ENCODE measurements around the gene CD163L1.

Gene CD163L1

DNA sequence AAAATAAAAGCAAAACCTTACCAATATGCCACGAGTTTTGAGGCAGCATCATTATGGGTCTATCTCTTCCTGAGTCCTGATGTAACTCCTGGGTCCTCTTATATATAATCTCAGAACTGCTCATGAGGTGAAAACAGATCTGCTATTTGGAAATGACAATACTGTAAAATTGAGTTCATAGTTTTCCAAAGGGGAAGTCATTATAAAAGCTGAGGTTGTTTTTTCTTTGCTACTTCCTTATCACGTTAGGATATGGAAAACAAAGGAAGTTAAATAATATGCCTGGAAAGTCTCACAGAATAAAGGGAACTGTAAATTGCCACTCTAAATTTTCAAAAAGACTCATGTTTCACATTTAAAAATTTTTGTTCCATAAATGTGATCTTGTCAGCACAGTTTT, at the start of gene CD163L1:
TSS of gene CD163L1 (minus strand) at position 78 of the 400 bp plus-strand sequence. CDS start at position 52, 26 bp downstream.
- peaks cover 0 to 6% (median 0%) of the 10 kb centered on the region in 11 experiments; a peak in 1 of 22 replicates for H4K20me1 ChIP-seq
- H3K4me3 ChIP-seq = peak within 1 kb of the TSS in 3 of 10 experiments; percentile 44 to 55 (median 50); a peak in 6 of 20 replicates
- peak within 1 kb of the TSS in 3 of 11 experiments; percentile 43 to 82 (median 74); a peak in 6 of 22 replicates for H3K9ac ChIP-seq
- H3K36me3 ChIP-seq = peaks cover 0 to 29% (median 0%) of the 10 kb centered on the region in 11 experiments; a peak in 5 of 22 replicates
- peaks cover 0 to 74% (median 2%) of the 10 kb centered on the region in 10 experiments; a peak in 8 of 20 replicates for H3K4me1 ChIP-seq
- H3K27ac ChIP-seq = peak within 1 kb of the TSS in 4 of 11 experiments; percentile 22 to 83 (median 73); a peak in 7 of 22 replicates
- peak within 1 kb of the TSS in 3 of 11 experiments; percentile 58 to 84 (median 80); a peak in 6 of 22 replicates for H3K4me2 ChIP-seq
- H3K9me3 ChIP-seq (replicated peaks in 1 of 11) = peaks cover 6 to 14% (median 8%) of the 10 kb centered on the region in 11 experiments; a peak in 21 of 22 replicates
- no peak for TF ChIP-seq Cebpa-rat (IDR thresholded peaks at IDR 0.05)
- no peaks in the 10 kb centered on the region for H3K27me3 ChIP-seq

DNA sequence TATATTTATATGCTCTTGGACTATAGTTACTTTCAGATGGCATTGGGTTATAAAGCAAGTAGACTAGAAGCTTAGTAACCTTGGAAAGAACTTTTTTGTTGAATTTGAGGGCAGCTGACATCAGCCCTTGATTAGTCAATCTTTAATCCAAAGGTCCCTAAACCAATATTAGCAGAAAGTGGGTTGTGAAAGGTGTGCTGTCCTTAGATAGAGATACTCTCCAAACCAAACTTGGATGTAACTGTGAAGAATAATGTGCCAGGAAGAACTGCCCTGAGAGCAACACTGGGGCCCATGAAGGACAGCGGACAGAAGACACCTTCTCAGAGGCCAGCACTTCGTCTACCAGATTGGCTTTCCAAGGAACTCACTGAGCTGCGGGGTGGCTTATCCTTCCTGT, 49.1 kb upstream of the CD163L1 start:
- no peak for TF ChIP-seq Cebpa-rat (IDR thresholded peaks at IDR 0.05)
- no peaks in the 10 kb centered on the region for H3K27me3 ChIP-seq
- peak overlapping the region in 2 of 10 experiments; percentile 27 to 33; a peak in 4 of 20 replicates for H3K4me3 ChIP-seq
- H3K4me2 ChIP-seq = peak overlapping the region in 2 of 11 experiments; percentile 69 to 86; a peak in 4 of 22 replicates
- peaks cover 0 to 88% (median 9%) of the 10 kb centered on the region in 10 experiments; a peak in 13 of 20 replicates for H3K4me1 ChIP-seq
- peaks cover 0 to 37% (median 0%) of the 10 kb centered on the region in 11 experiments; a peak in 5 of 22 replicates for H3K9me3 ChIP-seq (replicated peaks in 1 of 11)
- H3K9ac ChIP-seq = peak overlapping the region in 2 of 11 experiments; percentile 6 to 30; a peak in 2 of 22 replicates
- H4K20me1 ChIP-seq = peaks cover 0 to 60% (median 0%) of the 10 kb centered on the region in 11 experiments; a peak in 4 of 22 replicates
- no peak overlapping the region for H3K27ac ChIP-seq
- H3K36me3 ChIP-seq = peaks cover 0 to 97% (median 0%) of the 10 kb centered on the region in 11 experiments; a peak in 6 of 22 replicates

DNA sequence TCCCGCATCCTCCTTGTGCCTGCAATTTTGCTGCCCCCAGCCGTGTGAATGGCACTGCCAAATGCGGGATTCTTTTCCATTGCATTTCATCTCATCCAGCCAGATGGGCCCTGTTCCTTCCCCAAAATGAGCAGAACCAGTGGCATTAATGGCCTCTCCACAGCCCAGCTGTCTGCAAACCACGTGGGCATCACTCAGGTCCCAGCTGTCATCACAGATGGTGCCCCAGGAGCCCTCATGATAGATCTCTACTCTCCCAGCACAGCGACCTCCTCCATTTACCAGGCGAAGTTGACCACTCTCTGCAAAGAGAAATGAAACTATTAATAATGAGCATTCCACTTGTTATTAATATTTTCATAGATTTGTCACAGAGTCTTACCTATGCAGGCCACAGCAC, 42.6 kb upstream of the CD163L1 start:
- peaks cover 0 to 7% (median 0%) of the 10 kb centered on the region in 11 experiments; a peak in 2 of 22 replicates for H3K9me3 ChIP-seq (replicated peaks in 1 of 11)
- no peaks in the 10 kb centered on the region for H3K27me3 ChIP-seq
- H3K27ac ChIP-seq = peak overlapping the region in 1 of 11 experiments; percentile 38; a peak in 1 of 22 replicates
- H3K9ac ChIP-seq = no peak overlapping the region; a peak in 1 of 22 replicates
- TF ChIP-seq Cebpa-rat (IDR thresholded peaks at IDR 0.05) = no peak
- H3K4me2 ChIP-seq = peak overlapping the region in 2 of 11 experiments; percentile 45 to 63; a peak in 4 of 22 replicates
- peaks cover 0 to 94% (median 0%) of the 10 kb centered on the region in 11 experiments; a peak in 4 of 22 replicates for H4K20me1 ChIP-seq
- peaks cover 0 to 97% (median 0%) of the 10 kb centered on the region in 11 experiments; a peak in 6 of 22 replicates for H3K36me3 ChIP-seq
- peaks cover 0 to 86% (median 0%) of the 10 kb centered on the region in 10 experiments; a peak in 4 of 20 replicates for H3K4me1 ChIP-seq
- no peak overlapping the region for H3K4me3 ChIP-seq

DNA sequence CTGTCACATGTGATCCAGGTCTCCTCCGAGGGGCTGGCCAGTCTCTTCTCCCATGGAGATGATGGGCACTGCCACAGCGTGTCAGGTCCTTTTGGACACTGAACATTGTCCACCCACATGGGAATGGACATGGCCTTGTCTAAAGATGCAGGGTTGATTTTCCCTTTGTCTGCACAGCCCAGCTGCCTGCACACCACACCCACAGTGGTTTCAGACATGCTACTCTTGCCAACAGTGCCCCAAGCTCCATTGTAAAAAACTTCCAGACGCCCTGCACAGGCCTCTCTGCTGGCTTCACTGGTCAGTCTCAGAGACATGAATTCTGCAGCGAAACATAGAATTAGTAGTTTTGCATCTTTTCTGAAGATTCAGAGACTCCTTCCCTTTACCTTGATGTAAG, 41.1 kb upstream of the CD163L1 start:
- no peak overlapping the region for H3K27ac ChIP-seq
- H3K27me3 ChIP-seq = no peaks in the 10 kb centered on the region
- no peak overlapping the region for H3K9ac ChIP-seq
- H3K4me3 ChIP-seq = no peak overlapping the region
- peaks cover 0 to 86% (median 0%) of the 10 kb centered on the region in 10 experiments; a peak in 6 of 20 replicates for H3K4me1 ChIP-seq
- H3K36me3 ChIP-seq = peaks cover 0 to 97% (median 0%) of the 10 kb centered on the region in 11 experiments; a peak in 6 of 22 replicates
- H3K9me3 ChIP-seq (replicated peaks in 1 of 11) = peaks cover 0 to 7% (median 0%) of the 10 kb centered on the region in 11 experiments; a peak in 2 of 22 replicates
- H4K20me1 ChIP-seq = peaks cover 0 to 94% (median 0%) of the 10 kb centered on the region in 11 experiments; a peak in 4 of 22 replicates
- H3K4me2 ChIP-seq = peak overlapping the region in 2 of 11 experiments; percentile 45 to 63; a peak in 4 of 22 replicates
- TF ChIP-seq Cebpa-rat (IDR thresholded peaks at IDR 0.05) = no peak

DNA sequence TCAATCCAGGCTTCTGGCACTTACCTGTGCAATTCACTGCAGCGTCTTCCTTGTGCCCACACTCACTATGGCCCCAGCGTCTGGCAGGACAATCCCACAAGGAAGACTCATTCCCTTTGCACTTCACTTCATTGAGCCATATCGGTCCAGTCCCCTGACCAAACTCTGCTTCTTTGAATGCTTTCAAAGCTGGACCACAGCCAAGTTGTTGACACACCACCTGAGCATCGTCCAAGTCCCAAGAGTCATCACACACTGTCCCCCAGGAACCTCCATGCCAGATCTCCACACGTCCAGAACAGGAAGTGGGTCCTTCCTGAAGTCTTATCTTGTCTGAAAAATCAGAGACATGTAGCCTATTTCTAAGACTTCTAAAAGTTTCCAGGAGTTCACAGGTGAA, 39.4 kb upstream of the CD163L1 start:
- peaks cover 0 to 92% (median 0%) of the 10 kb centered on the region in 11 experiments; a peak in 4 of 22 replicates for H4K20me1 ChIP-seq
- peaks cover 0 to 7% (median 0%) of the 10 kb centered on the region in 11 experiments; a peak in 2 of 22 replicates for H3K9me3 ChIP-seq (replicated peaks in 1 of 11)
- peak overlapping the region in 1 of 11 experiments; percentile 53; a peak in 2 of 22 replicates for H3K4me2 ChIP-seq
- TF ChIP-seq Cebpa-rat (IDR thresholded peaks at IDR 0.05) = no peak
- peaks cover 0 to 84% (median 0%) of the 10 kb centered on the region in 10 experiments; a peak in 6 of 20 replicates for H3K4me1 ChIP-seq
- H3K36me3 ChIP-seq = peaks cover 0 to 95% (median 0%) of the 10 kb centered on the region in 11 experiments; a peak in 6 of 22 replicates
- H3K27ac ChIP-seq = no peak overlapping the region
- H3K27me3 ChIP-seq = no peaks in the 10 kb centered on the region
- H3K4me3 ChIP-seq = no peak overlapping the region
- H3K9ac ChIP-seq = no peak overlapping the region

DNA sequence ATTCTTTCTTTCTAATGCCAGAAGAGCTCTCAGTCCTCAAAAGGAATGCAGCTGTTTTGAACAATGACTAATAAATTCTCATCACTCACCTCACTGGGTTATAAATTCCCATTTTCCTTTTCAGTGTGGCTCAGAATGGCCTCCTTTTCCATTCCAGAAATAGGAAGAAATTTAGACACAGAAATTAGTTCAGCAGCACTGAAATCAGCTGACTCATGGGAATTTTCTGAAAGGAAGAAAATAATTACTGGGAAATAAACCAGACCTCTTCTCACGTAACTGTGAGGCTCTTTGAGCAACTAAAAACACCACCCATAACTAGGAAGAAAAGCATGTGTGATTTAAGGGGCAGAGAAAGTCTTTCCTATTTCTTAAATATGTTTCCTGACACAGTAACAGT, 35.8 kb upstream of the CD163L1 start:
- Histone ChIP-seq H3K27ac (peak overlapping the region in 1 of 11 experiments; percentile 2; a peak in 2 of 22 replicates), H3K27me3 (no peaks in the 10 kb centered on the region), H4K20me1 (peaks cover 0 to 92% (median 0%) of the 10 kb centered on the region in 11 experiments; a peak in 3 of 22 replicates), H3K36me3 (peaks cover 0 to 93% (median 0%) of the 10 kb centered on the region in 11 experiments; a peak in 6 of 22 replicates), H3K4me1 (peaks cover 0 to 48% (median 0%) of the 10 kb centered on the region in 10 experiments; a peak in 6 of 20 replicates), H3K9me3 (replicated peaks in 1 of 11) (peaks cover 0 to 36% (median 0%) of the 10 kb centered on the region in 11 experiments; a peak in 5 of 22 replicates), H3K4me2 (peak overlapping the region in 3 of 11 experiments; percentile 20 to 46 (median 45); a peak in 6 of 22 replicates), H3K4me3 (no peak overlapping the region), H3K9ac (no peak overlapping the region)
- TF ChIP-seq Cebpa-rat (IDR thresholded peaks at IDR 0.05) = no peak

DNA sequence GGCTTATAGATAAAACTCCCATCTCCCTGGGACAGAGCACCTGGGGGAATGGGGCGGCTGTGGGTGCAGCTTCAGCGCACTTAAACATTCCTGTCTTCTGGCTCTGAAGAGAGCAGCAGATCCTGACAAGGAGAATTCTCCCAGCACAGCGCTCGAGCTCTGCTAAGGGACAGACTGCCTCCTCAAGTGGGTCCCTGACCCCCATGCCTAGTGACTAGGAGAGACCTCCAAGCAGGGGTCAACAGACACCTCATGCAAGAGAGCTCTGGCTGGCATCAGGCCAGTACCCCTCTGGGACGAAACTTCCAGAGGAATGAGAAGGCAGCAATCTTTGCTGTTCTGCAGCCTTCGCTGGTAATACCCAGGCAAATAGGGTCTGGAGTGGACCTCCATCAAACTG, 28.1 kb upstream of the CD163L1 start:
- Histone ChIP-seq H3K4me2 (no peak overlapping the region), H3K36me3 (peaks cover 0 to 94% (median 0%) of the 10 kb centered on the region in 11 experiments; a peak in 6 of 22 replicates), H3K4me3 (no peak overlapping the region), H4K20me1 (peaks cover 0 to 81% (median 0%) of the 10 kb centered on the region in 11 experiments; a peak in 3 of 22 replicates), H3K9me3 (replicated peaks in 1 of 11) (peaks cover 0 to 89% (median 3%) of the 10 kb centered on the region in 11 experiments; a peak in 9 of 22 replicates), H3K27ac (no peak overlapping the region), H3K9ac (no peak overlapping the region), H3K27me3 (no peaks in the 10 kb centered on the region), H3K4me1 (no peaks in the 10 kb centered on the region)
- no peak for TF ChIP-seq Cebpa-rat (IDR thresholded peaks at IDR 0.05)

DNA sequence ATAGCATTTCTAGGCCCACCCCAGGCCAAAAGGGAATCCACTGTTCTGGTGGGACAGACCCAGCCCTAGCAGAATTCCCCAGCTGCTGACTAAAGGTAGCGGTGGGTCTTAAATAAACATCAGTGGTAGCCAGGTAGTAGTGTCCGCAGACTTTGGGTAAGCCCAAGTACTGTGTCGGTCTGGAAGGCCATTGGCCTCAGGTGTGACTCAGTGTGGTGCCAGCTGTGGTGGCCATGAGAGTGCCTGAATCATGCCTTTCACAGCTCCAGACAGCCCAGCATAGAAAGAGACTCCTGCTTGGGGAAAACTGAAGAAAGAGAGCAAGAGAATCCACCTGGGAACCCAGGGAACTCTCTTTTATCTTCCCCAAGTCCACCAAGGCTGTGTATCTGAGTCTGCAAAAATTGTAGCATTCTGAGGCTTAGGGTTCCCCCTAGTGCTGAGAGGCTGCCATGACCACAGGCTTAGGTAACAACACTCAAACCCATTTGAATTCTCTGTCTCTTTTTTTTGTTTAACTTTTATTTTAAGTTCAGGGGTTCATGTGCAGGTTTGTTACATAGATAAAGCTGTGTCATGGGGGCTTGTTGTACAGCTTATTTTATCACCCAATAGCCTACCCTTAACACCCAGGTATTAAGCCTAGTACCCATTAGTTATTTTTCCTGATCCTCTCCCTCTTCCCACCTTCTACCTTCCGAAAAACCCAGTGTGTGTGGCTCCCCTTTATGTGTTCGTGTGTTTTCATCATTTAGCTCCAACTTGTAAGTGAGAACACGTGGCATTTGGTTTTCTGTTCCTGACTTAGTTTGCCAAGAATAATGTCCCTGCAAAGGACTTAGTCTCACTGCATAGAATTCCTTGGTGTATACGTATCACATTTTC, 16.7 kb upstream of the CD163L1 start:
- no peak for TF ChIP-seq Cebpa-rat (IDR thresholded peaks at IDR 0.05)
- H3K27me3 ChIP-seq = no peaks in the 10 kb centered on the region
- H3K9ac ChIP-seq = no peak overlapping the region; a peak in 1 of 22 replicates
- H3K36me3 ChIP-seq = peaks cover 0 to 10% (median 0%) of the 10 kb centered on the region in 11 experiments; a peak in 3 of 22 replicates
- no peaks in the 10 kb centered on the region; a peak in 1 of 22 replicates for H4K20me1 ChIP-seq
- peaks cover 0 to 28% (median 0%) of the 10 kb centered on the region in 10 experiments; a peak in 4 of 20 replicates for H3K4me1 ChIP-seq
- H3K9me3 ChIP-seq (replicated peaks in 1 of 11) = peaks cover 0 to 39% (median 0%) of the 10 kb centered on the region in 11 experiments; a peak in 6 of 22 replicates
- H3K4me2 ChIP-seq = peak overlapping the region in 1 of 11 experiments; percentile 27; a peak in 3 of 22 replicates
- 0 out of 22 replicates have a peak overlapping the region, but pooled peaks of 1 of the 11 experiments have one; percentile 5 for H3K27ac ChIP-seq
- H3K4me3 ChIP-seq = no peak overlapping the region
